WERI-Rb-1 (cell line): ENCODE data around the gene IFT22.

Experiments used
- DNase-seq: peaks from one replicate; pipeline ENCODE4 v3.0.0-alpha.2; 2020
- H3K27ac ChIP-seq: fragments of 250-450 bp; sonication (Bioruptor Pico); 2 replicates; pipeline ENCODE4 v1.5.1; 2020; ENCODE audit warnings: mild to moderate bottlenecking, moderate library complexity
- H3K27me3 ChIP-seq: fragments of 250-450 bp; sonication (Bioruptor Pico); 2 replicates; pipeline ENCODE4 v1.5.1; 2021; ENCODE audit warnings: mild to moderate bottlenecking, low read depth, moderate library complexity; ENCODE audit not compliant: insufficient read depth, severe bottlenecking
- H3K36me3 ChIP-seq: fragments of 250-450 bp; sonication (Bioruptor Pico); 2 replicates; pipeline ENCODE4 v1.5.1; 2020; ENCODE audit warnings: mild to moderate bottlenecking, moderate library complexity
- H3K4me3 ChIP-seq: 2 replicates; pipeline ENCODE4 v1.5.1; 2011; ENCODE audit warnings: low read depth, mild to moderate bottlenecking, control low read depth, low read length
- H3K9me3 ChIP-seq: fragments of 250-450 bp; sonication (Bioruptor Pico); 2 replicates; pipeline ENCODE4 v1.5.1; 2021; ENCODE audit warnings: mild to moderate bottlenecking, moderate library complexity; ENCODE audit not compliant: severe bottlenecking
- TF ChIP-seq, protein P1 (sequence below): IDR thresholded peaks from 2 replicates; pipeline ENCODE4 v1.5.1; 2011; ENCODE audit warnings: low read depth, mild to moderate bottlenecking, control low read depth, inconsistent platforms, low read length

The IFT22 gene

DNA sequence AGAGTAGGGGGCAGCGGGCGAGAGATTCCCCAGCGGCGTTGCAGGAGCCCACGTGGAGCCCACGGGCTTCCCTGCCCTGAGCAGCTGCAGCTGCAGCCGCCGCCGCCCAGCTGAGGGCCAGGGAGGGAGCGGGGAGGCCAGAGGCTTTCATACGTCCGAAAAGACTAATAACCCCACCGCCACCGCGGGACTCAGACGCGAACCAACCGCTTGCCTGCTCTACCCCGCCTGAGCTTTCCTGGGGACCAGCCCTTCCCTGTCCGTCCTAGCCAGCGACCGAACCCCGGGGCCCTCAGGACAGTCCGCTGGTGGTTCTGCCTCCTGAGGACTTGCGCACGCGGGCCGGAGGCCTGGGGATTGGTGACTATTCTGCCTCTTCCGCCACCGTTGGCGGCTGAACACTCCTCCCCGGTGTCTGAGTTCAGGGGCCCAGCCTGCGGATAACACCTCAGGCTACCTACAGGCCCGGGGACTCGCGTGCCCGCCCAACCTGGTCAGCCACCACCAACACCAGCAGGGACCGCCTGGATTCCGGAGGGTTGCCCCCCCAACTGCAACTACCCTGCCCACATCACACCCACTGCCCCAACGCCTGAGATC, 18.4 kb downstream of the IFT22 start:
- no peak for DNase-seq
- Histone ChIP-seq H3K4me3 (no peak overlapping the region), H3K9me3 (peaks cover 36% of the 10 kb centered on the region), H3K27me3 (peaks cover 16% of the 10 kb centered on the region), H3K27ac (no peak overlapping the region), H3K36me3 (no peaks in the 10 kb centered on the region)
- TF ChIP-seq, protein P1, sequence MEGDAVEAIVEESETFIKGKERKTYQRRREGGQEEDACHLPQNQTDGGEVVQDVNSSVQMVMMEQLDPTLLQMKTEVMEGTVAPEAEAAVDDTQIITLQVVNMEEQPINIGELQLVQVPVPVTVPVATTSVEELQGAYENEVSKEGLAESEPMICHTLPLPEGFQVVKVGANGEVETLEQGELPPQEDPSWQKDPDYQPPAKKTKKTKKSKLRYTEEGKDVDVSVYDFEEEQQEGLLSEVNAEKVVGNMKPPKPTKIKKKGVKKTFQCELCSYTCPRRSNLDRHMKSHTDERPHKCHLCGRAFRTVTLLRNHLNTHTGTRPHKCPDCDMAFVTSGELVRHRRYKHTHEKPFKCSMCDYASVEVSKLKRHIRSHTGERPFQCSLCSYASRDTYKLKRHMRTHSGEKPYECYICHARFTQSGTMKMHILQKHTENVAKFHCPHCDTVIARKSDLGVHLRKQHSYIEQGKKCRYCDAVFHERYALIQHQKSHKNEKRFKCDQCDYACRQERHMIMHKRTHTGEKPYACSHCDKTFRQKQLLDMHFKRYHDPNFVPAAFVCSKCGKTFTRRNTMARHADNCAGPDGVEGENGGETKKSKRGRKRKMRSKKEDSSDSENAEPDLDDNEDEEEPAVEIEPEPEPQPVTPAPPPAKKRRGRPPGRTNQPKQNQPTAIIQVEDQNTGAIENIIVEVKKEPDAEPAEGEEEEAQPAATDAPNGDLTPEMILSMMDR: no peak

DNA sequence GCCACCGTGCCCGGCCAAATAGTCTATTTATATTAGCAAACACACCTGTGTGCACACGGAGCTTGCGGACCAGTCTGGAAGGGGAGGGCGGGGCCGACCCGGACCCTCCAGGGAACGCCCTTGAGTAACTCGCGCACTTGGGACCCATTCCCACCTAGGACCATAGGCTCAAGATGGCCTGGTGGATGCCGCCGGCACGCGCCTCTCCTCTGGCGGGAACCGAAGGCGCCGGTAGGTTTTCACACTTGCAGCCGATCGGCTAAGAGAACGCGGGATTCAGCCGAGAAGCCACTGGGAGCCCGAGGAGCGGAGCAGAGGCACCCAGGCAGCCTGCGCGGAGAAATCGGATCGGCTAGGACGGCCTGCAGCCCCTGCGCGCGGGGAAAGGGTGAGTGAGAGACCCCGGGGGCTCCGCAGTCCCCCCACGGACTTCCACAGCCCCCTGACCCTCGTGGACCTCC, 18.9 kb downstream of the IFT22 start:
- Histone ChIP-seq H3K4me3 (no peak overlapping the region), H3K36me3 (no peaks in the 10 kb centered on the region), H3K9me3 (peaks cover 36% of the 10 kb centered on the region), H3K27me3 (peaks cover 16% of the 10 kb centered on the region), H3K27ac (no peak overlapping the region)
- DNase-seq: no peak
- TF ChIP-seq, protein P1: no peak

DNA sequence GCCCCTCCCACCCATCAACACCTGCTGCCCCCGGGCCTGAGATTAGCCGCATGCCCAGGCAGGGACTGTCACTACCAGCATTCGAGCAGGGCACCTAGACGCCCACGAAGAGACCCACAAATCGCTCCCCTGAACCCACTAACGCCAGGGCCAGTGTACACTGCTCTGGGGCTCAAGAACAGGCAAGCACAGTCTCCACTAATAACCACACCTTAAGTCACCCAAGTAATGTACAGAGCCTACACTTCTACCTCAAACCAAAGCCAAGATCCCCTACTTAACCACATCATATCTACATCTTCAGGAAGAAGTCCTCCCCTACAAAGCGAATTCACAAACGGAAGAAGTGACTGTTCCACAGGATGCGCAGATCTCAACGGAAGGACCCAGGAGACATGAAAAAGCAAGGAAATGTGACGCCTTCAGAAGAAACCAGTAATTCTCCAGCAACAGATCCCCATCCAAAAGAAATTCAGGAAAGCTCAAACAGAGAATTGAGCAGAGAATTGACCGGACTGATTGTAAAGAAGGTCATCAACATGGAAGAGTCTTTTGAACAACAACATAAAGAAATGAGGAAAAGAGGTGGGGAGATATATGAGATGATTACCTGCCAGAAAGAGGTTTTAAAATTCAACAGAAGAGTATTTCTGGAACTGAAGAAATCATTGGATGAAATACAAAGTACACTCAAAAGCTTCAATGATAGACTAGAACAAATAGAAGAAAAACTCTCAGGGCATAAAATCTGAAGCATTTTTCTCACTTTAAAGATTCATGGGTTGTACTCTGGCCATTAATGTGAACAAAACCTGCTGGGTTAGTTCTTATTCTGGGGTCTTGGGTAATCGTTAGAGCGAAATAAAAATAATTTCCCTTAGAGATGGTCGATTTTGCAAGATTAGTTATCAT, 20.9 kb downstream of the IFT22 start:
- no peak overlapping the region for H3K4me3 ChIP-seq
- peaks cover 16% of the 10 kb centered on the region for H3K27me3 ChIP-seq
- H3K9me3 ChIP-seq: peaks cover 36% of the 10 kb centered on the region
- no peak for DNase-seq
- no peaks in the 10 kb centered on the region for H3K36me3 ChIP-seq
- TF ChIP-seq, protein P1: no peak
- no peak overlapping the region for H3K27ac ChIP-seq

DNA sequence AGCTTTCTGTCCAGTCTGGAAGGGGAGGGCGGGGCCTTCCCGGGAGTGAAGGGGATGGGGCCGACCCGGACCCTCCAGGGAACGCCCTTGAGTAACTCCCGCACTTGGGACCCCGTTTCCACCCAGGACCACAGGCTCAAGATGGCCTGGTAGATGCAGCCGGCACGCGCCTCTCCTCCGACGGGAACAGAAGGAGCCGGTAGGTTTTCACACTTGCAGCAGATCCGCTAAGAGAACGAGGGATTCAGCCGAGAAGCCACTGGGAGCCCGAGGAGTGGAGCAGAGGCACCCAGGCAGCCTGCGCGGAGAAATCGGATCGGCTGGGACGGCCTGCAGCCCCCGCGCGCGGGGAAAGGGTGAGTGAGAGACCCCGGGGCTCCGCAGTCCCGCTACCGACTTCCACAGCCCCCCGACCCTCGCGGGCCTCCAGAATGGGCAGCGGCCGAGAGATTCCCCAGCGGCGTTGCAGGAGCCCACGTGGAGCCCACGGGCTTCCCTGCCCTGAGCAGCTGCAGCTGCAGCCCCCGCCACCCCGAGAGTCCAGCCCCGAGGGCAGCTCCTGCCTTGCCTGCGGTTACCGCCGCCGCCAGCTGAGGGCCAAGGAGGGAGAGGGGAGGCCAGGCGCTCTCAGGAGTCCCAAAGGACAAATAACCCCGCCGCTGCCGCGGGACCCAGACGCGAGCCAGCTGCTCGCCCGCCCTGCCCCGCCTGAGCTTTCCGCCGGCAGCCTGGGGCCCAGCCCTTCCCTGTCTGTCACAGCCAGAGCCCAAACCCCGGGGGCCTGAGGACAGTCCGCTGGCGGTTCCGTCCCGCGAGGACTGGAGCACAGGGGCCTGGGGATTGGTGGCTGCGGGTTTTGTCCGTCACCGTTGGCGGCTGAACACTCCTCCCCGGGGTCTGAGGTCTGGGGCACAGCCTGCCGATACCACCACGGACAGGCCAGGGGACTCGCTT, 21.8 kb downstream of the IFT22 start:
- Histone ChIP-seq H3K36me3 (no peaks in the 10 kb centered on the region), H3K4me3 (peak overlapping the region; percentile 28), H3K9me3 (peaks cover 36% of the 10 kb centered on the region), H3K27ac (no peak overlapping the region), H3K27me3 (peaks cover 16% of the 10 kb centered on the region)
- TF ChIP-seq, protein P1: no peak
- peak; percentile 57 for DNase-seq

DNA sequence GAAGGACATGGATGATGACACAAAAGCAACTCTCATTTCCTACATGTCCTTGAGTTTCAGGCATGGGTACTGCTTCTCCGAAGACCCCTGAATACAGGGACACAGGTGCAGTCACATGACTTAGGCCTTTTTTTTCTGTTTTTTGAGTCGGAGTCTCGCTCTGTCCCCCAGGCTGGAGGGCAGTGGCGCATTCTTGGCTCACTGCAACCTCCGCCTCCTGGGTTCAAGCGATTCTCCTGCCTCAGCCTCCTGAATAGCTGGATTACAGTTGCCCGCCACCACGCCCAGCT, 26.8 kb downstream of the IFT22 start:
- TF ChIP-seq, protein P1: no peak
- H3K27me3 ChIP-seq: peaks cover 7% of the 10 kb centered on the region
- H3K27ac ChIP-seq: no peak overlapping the region
- H3K9me3 ChIP-seq: no peaks in the 10 kb centered on the region
- no peak overlapping the region for H3K4me3 ChIP-seq
- no peak for DNase-seq
- H3K36me3 ChIP-seq: no peaks in the 10 kb centered on the region
